Measurements from ENCODE around the gene TNN. TPM values are rescaled to one million over a fixed set of nuclear protein-coding genes. Genes with fewer than 3 reads are reported as not detected.
"Not testable (repeated sequence)": the region's sequence is repeated elsewhere in the genome, so short reads cannot be mapped to it uniquely, and the experiment has no call there.

TNN gene
- total RNA-seq, 2 donors from 2014 or later, result 0.09 TPM; not detected in 1

DNA sequence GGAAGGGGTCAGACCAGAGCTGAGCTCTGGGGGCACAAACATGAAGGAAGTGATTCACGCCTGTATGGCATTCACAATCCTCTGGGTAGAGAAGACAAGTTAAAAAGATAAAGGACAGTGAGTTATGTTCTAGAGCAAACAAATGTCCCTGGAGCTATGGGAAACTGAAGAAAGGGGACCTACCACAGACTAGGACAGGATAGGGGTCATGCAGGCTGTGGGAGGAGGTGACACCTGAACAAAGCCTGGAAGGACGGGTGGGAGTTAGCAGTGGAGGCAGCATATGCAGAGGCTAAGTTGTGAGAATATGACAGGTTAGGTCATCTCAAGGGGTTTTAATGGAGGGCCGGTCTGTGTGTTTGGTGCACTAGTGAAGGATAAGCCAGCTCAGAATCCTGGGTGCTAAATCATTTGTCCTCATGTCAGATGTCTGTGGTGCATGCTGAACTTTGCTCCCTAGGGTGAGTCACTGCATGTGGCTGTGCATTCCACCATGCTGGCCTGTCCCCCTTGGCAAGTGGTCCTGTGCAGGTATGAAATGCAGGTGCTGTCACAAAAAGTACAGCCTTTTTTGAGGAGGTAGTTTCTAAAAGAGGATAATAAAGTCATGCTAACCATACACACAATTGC is 28.5 kb downstream of the TNN start:
- no peaks in the 10 kb centered on the region for H3K27me3 ChIP-seq (ENCODE audit: control insufficient read depth, insufficient read depth, low read length, poor library complexity, severe bottlenecking)
- Mint-ChIP-seq H3K36me3 (ENCODE audit: low read depth) (no peaks in the 10 kb centered on the region), H3K27me3 (ENCODE audit: insufficient read depth) (no peaks in the 10 kb centered on the region), H3K4me3 (no peak overlapping the region), H3K27ac (no peak overlapping the region), H3K9me3 (no peaks in the 10 kb centered on the region), H3K4me1 (no peaks in the 10 kb centered on the region)
- TF ChIP-seq, protein P1, sequence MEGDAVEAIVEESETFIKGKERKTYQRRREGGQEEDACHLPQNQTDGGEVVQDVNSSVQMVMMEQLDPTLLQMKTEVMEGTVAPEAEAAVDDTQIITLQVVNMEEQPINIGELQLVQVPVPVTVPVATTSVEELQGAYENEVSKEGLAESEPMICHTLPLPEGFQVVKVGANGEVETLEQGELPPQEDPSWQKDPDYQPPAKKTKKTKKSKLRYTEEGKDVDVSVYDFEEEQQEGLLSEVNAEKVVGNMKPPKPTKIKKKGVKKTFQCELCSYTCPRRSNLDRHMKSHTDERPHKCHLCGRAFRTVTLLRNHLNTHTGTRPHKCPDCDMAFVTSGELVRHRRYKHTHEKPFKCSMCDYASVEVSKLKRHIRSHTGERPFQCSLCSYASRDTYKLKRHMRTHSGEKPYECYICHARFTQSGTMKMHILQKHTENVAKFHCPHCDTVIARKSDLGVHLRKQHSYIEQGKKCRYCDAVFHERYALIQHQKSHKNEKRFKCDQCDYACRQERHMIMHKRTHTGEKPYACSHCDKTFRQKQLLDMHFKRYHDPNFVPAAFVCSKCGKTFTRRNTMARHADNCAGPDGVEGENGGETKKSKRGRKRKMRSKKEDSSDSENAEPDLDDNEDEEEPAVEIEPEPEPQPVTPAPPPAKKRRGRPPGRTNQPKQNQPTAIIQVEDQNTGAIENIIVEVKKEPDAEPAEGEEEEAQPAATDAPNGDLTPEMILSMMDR (conservative IDR thresholded peaks at IDR 0.05), result no peak
- 82 to 87% methylated on average over 2 to 3 of the region's 3 CpGs for WGBS, 2 experiments (ENCODE audit: insufficient coverage in 1 of 2, insufficient read length in 1 of 2)
- DNase-seq, result no peak
- H3K36me3 ChIP-seq (ENCODE audit: control insufficient read depth, insufficient read depth, low read length), result no peaks in the 10 kb centered on the region
- no peak overlapping the region for H3K27ac ChIP-seq (ENCODE audit: low read depth, low read length)
- H3K9me3 ChIP-seq (ENCODE audit: control insufficient read depth, low read length), result no peaks in the 10 kb centered on the region
- H3K4me1 ChIP-seq (ENCODE audit: control insufficient read depth, insufficient read depth, low read length), result no peaks in the 10 kb centered on the region
- H3K4me3 ChIP-seq (ENCODE audit: low read length), result no peak overlapping the region
- H3K9ac ChIP-seq (ENCODE audit: extremely low read depth, low read length, poor library complexity, severe bottlenecking), result no peak overlapping the region

DNA sequence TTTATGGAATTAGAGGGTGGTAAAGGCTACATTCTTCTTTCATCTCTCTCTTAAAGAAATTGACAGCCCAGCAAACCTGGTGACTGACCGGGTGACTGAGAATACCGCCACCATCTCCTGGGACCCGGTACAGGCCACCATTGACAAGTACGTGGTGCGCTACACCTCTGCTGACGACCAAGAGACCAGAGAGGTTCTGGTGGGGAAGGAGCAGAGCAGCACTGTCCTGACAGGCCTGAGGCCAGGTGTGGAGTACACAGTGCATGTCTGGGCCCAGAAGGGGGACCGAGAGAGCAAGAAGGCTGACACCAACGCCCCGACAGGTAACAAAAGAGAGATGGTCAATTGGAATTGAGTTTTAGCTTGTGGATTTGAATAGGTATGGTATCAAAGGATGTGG is 29.7 kb downstream of the TNN start:
- no peak overlapping the region for H3K27ac Mint-ChIP-seq
- Histone ChIP-seq H3K9ac (ENCODE audit: extremely low read depth, low read length, poor library complexity, severe bottlenecking) (no peak overlapping the region), H3K27me3 (ENCODE audit: control insufficient read depth, insufficient read depth, low read length, poor library complexity, severe bottlenecking) (no peaks in the 10 kb centered on the region), H3K27ac (ENCODE audit: low read depth, low read length) (no peak overlapping the region), H3K4me1 (ENCODE audit: control insufficient read depth, insufficient read depth, low read length) (no peaks in the 10 kb centered on the region), H3K36me3 (ENCODE audit: control insufficient read depth, insufficient read depth, low read length) (no peaks in the 10 kb centered on the region), H3K9me3 (ENCODE audit: control insufficient read depth, low read length) (no peaks in the 10 kb centered on the region), H3K4me3 (ENCODE audit: low read length) (no peak overlapping the region)
- no peak for DNase-seq
- no peaks in the 10 kb centered on the region for H3K9me3 Mint-ChIP-seq
- H3K4me3 Mint-ChIP-seq, result no peak overlapping the region
- 92% methylated on average over 6 to 9 of the region's 9 CpGs for WGBS, 2 experiments (ENCODE audit: insufficient coverage in 1 of 2, insufficient read length in 1 of 2)
- TF ChIP-seq, protein P1 (conservative IDR thresholded peaks at IDR 0.05), result no peak
- no peaks in the 10 kb centered on the region for H3K36me3 Mint-ChIP-seq (ENCODE audit: low read depth)
- no peaks in the 10 kb centered on the region for H3K4me1 Mint-ChIP-seq
- H3K27me3 Mint-ChIP-seq (ENCODE audit: insufficient read depth), result no peaks in the 10 kb centered on the region

- TF ChIP-seq, protein P1 (conservative IDR thresholded peaks at IDR 0.05), result no peak
- 93 to 100% methylated on average over 1 to 2 of the region's 2 CpGs for WGBS, 2 experiments (ENCODE audit: insufficient coverage in 1 of 2, insufficient read length in 1 of 2)
These were observed 32.3 kb downstream of the TNN start for GRCh38 chr1:175099916-175100315.

DNA sequence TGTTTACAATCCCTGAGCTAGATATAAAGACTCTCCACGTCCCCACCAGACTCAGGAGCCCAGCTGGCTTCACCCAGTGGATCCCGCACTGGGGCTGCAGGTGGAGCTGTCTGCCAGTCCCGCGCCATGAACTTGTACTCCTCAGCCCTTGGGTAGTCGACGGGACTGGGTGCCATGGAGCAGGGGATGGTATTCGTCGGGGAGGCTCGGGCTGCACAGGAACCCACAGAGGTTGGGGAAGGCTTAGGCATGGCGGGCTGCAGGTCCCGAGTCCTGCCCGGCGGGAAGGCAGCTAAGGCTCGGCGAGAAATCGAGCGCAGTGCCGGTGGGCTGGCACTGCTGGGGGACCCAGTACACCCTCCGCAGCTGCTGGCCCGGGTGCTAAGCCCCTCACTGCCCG is 34.5 kb downstream of the TNN start:
- not testable (repeated sequence) for H3K36me3 ChIP-seq (ENCODE audit: control insufficient read depth, insufficient read depth, low read length); H3K9me3 ChIP-seq (ENCODE audit: control insufficient read depth, low read length); H3K27me3 ChIP-seq (ENCODE audit: control insufficient read depth, insufficient read depth, low read length, poor library complexity, severe bottlenecking); DNase-seq; H3K27ac ChIP-seq (ENCODE audit: low read depth, low read length); H3K4me1 Mint-ChIP-seq; H3K9ac ChIP-seq (ENCODE audit: extremely low read depth, low read length, poor library complexity, severe bottlenecking); H3K9me3 Mint-ChIP-seq; H3K4me3 ChIP-seq (ENCODE audit: low read length); H3K27me3 Mint-ChIP-seq (ENCODE audit: insufficient read depth); H3K4me3 Mint-ChIP-seq; H3K4me1 ChIP-seq (ENCODE audit: control insufficient read depth, insufficient read depth, low read length); H3K36me3 Mint-ChIP-seq (ENCODE audit: low read depth); H3K27ac Mint-ChIP-seq
- 90% methylated on average over 14 of the region's 21 CpGs; no CpG with 5 or more reads in 1 of the 2 experiments for WGBS, 2 experiments (ENCODE audit: insufficient coverage in 1 of 2, insufficient read length in 1 of 2)

More at GRCh38 chr1:175099916-175100315, 32.3 kb downstream of the TNN start:
- Mint-ChIP-seq H3K27me3 (ENCODE audit: insufficient read depth) (no peaks in the 10 kb centered on the region), H3K9me3 (peaks cover 4% of the 10 kb centered on the region), H3K27ac (no peak overlapping the region), H3K4me1 (no peaks in the 10 kb centered on the region), H3K4me3 (no peak overlapping the region), H3K36me3 (ENCODE audit: low read depth) (no peaks in the 10 kb centered on the region)
- Histone ChIP-seq H3K27me3 (ENCODE audit: control insufficient read depth, insufficient read depth, low read length, poor library complexity, severe bottlenecking) (no peaks in the 10 kb centered on the region), H3K36me3 (ENCODE audit: control insufficient read depth, insufficient read depth, low read length) (no peaks in the 10 kb centered on the region), H3K27ac (ENCODE audit: low read depth, low read length) (no peak overlapping the region), H3K9ac (ENCODE audit: extremely low read depth, low read length, poor library complexity, severe bottlenecking) (no peak overlapping the region), H3K4me3 (ENCODE audit: low read length) (no peak overlapping the region), H3K9me3 (ENCODE audit: control insufficient read depth, low read length) (no peaks in the 10 kb centered on the region), H3K4me1 (ENCODE audit: control insufficient read depth, insufficient read depth, low read length) (no peaks in the 10 kb centered on the region)
- DNase-seq, result no peak

GRCh38 chr1:175106536-175106935 is 38.9 kb downstream of the TNN start:
- not testable (repeated sequence) for H3K9me3 ChIP-seq (ENCODE audit: control insufficient read depth, low read length); H3K9ac ChIP-seq (ENCODE audit: extremely low read depth, low read length, poor library complexity, severe bottlenecking); H3K27ac ChIP-seq (ENCODE audit: low read depth, low read length); H3K4me1 ChIP-seq (ENCODE audit: control insufficient read depth, insufficient read depth, low read length); H3K4me3 ChIP-seq (ENCODE audit: low read length); H3K4me3 Mint-ChIP-seq; H3K4me1 Mint-ChIP-seq; H3K36me3 ChIP-seq (ENCODE audit: control insufficient read depth, insufficient read depth, low read length); H3K27me3 ChIP-seq (ENCODE audit: control insufficient read depth, insufficient read depth, low read length, poor library complexity, severe bottlenecking); H3K27me3 Mint-ChIP-seq (ENCODE audit: insufficient read depth); DNase-seq; H3K27ac Mint-ChIP-seq; H3K36me3 Mint-ChIP-seq (ENCODE audit: low read depth)
- 94 to 100% methylated on average over 4 to 15 of the region's 15 CpGs for WGBS, 2 experiments (ENCODE audit: insufficient coverage in 1 of 2, insufficient read length in 1 of 2)
- peaks cover 10% of the 10 kb centered on the region for H3K9me3 Mint-ChIP-seq

All from endodermal cell (in vitro differentiated cells).